ENCODE measurements around the gene SLC5A4. TPM values are rescaled to one million over a fixed set of nuclear protein-coding genes. Genes with fewer than 3 reads are reported as not detected.

The SLC5A4 gene
- polyA plus RNA-seq, 1 experiment, result not detected

DNA sequence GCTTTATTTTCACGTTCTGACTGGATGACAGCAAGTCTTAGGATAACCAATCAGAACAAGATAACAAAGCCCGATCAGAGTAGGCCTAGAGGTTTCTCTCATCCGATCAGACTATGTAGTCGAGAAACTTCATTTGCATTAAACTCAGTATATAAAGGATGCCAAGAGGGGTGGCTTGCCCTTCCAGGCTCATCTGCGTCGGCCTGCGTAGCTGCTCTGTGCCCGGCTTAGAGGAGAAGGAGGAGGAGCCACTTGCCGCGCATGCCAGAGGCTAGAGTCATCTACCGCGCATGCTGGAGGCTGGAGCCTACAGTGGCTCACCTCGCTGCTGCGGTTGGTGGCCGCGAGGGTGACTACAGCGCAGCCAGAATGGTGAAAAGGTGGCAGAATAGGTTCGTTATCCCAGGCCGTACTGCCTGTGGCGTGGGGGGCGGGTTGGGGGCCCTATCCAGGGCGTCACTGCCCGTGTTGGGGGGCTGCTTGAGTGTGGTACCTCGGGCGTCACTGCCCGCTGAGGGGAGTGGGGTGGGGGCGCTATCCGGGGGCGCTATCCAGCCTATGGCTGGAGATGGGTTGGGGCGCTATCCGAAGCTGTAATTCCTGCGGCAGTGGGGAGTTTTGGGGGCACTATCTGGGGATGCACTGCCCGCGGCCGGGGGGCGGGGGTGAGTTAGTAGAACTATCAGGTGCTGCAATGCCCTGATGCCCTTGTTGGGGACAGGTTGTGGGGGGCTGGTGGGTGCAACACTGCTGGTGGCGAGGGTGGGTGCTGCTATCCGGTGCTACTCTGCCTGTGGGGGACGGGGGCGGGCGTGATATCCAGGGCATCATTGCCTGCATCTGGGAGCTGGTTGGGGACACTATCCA lies 50.1 kb downstream of the SLC5A4 start, which contains the start of gene RFPL2:
Gene RFPL2, minus strand, starts transcription at position 218 of the 867 bp plus-strand sequence. CDS start 2,622 bp downstream, outside the sequence.
- POLR2A ChIA-PET, result no interaction called here
- no peak for DNase-seq (ENCODE audit: low read depth)
- CTCF ChIA-PET, result interaction anchor here (0.5 kb wide), 1 partner anchor 156 kb away, joined by 3 read pairs; no protein-coding TSS in a partner anchor
- no peaks in the 10 kb centered on the region for H3K36me3 ChIP-seq (ENCODE audit: control insufficient read depth, insufficient read depth, low read length)
- TF ChIP-seq, protein P1, sequence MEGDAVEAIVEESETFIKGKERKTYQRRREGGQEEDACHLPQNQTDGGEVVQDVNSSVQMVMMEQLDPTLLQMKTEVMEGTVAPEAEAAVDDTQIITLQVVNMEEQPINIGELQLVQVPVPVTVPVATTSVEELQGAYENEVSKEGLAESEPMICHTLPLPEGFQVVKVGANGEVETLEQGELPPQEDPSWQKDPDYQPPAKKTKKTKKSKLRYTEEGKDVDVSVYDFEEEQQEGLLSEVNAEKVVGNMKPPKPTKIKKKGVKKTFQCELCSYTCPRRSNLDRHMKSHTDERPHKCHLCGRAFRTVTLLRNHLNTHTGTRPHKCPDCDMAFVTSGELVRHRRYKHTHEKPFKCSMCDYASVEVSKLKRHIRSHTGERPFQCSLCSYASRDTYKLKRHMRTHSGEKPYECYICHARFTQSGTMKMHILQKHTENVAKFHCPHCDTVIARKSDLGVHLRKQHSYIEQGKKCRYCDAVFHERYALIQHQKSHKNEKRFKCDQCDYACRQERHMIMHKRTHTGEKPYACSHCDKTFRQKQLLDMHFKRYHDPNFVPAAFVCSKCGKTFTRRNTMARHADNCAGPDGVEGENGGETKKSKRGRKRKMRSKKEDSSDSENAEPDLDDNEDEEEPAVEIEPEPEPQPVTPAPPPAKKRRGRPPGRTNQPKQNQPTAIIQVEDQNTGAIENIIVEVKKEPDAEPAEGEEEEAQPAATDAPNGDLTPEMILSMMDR (IDR thresholded peaks at IDR 0.05; ENCODE audit: insufficient read depth, low read depth, low read length), result no peak
- H3K4me3 ChIP-seq (ENCODE audit: low read depth, low read length), result no peak within 1 kb of the TSS
- H3K27me3 ChIP-seq (ENCODE audit: control insufficient read depth, insufficient read depth, low read length), result peaks cover 9% of the 10 kb centered on the region

DNA sequence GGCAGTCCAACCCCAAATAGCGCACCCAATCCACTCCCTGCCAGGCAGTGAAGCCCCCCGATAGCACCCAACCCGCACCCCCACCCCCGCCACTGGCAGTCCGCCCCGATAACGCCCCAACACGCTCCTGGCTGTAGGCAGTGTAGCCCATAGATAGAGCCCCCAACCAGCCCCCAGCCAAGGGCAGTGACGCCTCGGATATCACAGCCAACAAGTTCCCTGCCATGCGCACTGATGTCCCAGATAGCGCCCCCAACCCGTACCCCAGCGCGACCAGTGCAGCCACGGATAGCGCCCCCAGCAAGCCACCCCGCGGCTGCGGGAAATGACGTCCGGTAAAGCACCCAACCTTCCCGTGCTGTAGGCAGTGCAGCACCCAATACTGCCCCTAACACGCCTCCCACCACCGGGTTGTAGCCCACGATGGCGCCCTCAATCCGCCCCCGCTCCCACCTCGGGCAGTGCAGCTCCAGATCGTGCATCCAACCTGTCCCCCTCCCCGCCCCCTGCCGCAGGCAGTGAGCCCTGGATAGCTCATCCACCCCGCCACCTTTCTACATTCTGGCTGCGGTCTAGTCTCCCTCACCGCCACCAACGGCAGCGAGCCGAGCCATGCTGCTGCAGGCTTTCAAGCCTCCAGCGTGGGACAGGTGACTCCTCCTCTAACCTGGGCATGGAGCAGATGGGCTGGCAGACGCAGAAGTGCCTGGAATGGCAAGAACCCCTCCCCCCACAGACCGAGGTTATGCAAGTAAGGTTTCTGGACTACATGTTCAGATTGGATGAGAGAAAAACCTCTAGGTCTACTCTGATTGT lies 50.9 kb downstream of the SLC5A4 start:
- H3K36me3 ChIP-seq (ENCODE audit: control insufficient read depth, insufficient read depth, low read length), result no peaks in the 10 kb centered on the region
- no peak for DNase-seq (ENCODE audit: low read depth)
- TF ChIP-seq, protein P1 (IDR thresholded peaks at IDR 0.05; ENCODE audit: insufficient read depth, low read depth, low read length), result no peak
- peaks cover 9% of the 10 kb centered on the region for H3K27me3 ChIP-seq (ENCODE audit: control insufficient read depth, insufficient read depth, low read length)
- POLR2A ChIA-PET, result no interaction called here
- H3K4me3 ChIP-seq (ENCODE audit: low read depth, low read length), result no peak overlapping the region
- CTCF ChIA-PET, result interaction anchor here (1.1 kb wide), 1 partner anchor 62 kb away, joined by 3 read pairs; no protein-coding TSS in a partner anchor

DNA sequence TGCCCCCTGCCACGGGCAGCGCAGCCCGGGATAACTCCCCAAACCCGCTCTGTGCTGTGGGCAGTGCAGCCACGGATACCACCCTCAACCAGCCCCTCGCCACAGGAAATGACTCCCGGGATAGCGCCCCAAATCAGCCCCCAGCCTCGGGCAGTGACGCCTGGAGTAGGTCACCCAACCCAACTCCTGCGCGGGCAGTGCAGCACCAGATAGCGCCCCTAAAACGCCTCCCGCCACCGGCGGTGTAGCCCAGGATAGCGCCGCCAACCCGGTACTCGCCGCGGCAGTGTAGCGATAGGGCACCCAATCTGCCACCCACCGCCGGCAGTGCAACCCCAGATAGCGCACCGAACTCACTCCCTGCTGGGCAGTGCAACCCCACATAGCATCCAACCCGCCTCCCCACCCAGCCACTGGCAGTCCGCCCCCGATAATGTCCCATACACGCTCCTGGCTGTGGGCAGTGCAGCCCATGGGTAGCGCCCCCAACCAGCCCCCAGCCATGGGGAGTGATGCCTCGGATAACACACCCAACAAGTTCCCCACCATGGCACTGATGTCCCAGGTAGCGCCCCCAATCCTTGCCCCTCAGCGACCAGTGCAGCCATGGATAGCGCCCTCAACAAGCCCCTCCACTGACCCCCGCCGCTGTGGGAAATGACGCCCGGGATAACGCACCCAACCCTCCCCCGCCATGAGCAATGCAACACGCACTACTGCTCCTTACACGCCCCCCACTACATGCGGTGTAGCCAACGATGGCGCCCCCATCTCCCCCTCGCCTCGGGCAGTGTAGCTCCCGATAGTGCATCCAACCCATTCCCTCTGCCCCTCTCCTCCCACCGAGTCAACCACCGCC lies 51.7 kb downstream of the SLC5A4 start:
- CTCF ChIA-PET, result interaction anchor here (0.6 to 1.1 kb wide), 2 partner anchors 63 to 1014 kb away, joined by 3 read pairs; no protein-coding TSS in a partner anchor
- POLR2A ChIA-PET, result no interaction called here
- TF ChIP-seq, protein P1 (IDR thresholded peaks at IDR 0.05; ENCODE audit: insufficient read depth, low read depth, low read length), result no peak
- Histone ChIP-seq H3K36me3 (ENCODE audit: control insufficient read depth, insufficient read depth, low read length) (no peaks in the 10 kb centered on the region), H3K4me3 (ENCODE audit: low read depth, low read length) (no peak overlapping the region), H3K27me3 (ENCODE audit: control insufficient read depth, insufficient read depth, low read length) (peaks cover 9% of the 10 kb centered on the region)
- DNase-seq (ENCODE audit: low read depth), result no peak

DNA sequence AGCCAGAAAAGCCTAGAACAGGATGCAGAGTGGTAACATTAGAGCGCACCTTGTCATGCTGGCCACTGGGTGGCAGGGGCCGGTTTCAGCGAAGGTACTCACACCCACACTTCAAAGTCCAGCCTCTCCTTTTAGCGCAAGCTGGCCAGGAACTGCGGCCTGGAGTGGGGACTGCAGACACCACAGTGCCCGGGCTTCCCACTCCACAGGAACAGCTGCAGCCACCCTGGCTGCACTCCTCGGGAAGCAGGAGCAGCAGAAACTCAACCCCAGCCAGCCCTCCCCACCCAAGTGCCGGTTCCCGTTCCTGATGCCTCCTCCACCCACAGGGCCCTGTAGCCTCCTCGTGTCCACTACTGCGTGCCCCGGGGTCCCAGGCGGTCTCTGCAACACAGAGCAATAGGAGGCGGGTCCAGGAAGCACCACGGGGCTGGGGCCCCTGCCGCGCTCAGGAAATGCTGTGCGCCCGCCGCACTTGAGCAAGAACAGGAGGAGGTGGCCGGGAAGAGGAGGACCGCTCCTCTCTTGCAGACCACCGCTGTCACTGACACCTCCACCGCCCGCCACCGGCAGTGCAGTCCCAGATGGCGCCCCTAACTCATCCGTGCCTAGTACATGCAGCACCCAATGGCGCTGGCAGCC lies 52.5 kb downstream of the SLC5A4 start:
- TF ChIP-seq, protein P1 (IDR thresholded peaks at IDR 0.05; ENCODE audit: insufficient read depth, low read depth, low read length), result peak; percentile 51
- ChIA-PET POLR2A (no interaction called here), CTCF (interaction anchor here (0.6 to 1.2 kb wide), 2 partner anchors 63 to 1015 kb away, joined by 3 to 7 read pairs; no protein-coding TSS in a partner anchor)
- H3K27me3 ChIP-seq (ENCODE audit: control insufficient read depth, insufficient read depth, low read length), result peaks cover 11% of the 10 kb centered on the region
- no peak overlapping the region for H3K4me3 ChIP-seq (ENCODE audit: low read depth, low read length)
- no peaks in the 10 kb centered on the region for H3K36me3 ChIP-seq (ENCODE audit: control insufficient read depth, insufficient read depth, low read length)
- no peak for DNase-seq (ENCODE audit: low read depth)
